Measurements from ENCODE around the gene GPR55. TPM values are rescaled to one million over a fixed set of nuclear protein-coding genes. Genes with fewer than 3 reads are reported as not detected.

Gene GPR55
- total and polyA plus RNA-seq, 7 donors: 0.01 to 0.32 (median 0.03) TPM; not detected in 4

DNA sequence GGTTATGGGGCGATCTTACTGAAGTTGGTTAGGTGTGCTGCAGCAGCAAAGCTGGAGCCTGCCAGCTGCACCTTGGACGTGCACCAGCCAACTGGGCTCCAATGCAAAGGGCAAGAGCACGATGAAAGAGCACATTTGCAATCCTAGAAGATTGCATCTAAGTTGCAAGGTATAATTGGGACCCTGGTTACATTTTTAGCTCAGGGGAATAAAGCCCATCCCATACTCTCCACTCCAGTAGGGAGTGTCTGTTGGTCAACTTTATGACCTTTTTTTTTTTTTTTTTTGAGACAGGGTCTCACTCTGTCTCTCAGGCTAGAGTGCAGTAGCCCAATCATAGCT lies 22.2 kb upstream of the GPR55 start:
- no peak for ATAC-seq
- WGBS, 3 donors: 75 to 84% (median 80%) methylated on average over 3 of the region's 3 CpGs
- Histone ChIP-seq H3K27me3 (ENCODE audit: insufficient read depth in 3 of 3, low read length in 2 of 3) (no peaks in the 10 kb centered on the region), H3K27ac (no peak overlapping the region), H3K9me3 (no peaks in the 10 kb centered on the region), H3K4me3 (no peak overlapping the region), H3K36me3 (ENCODE audit: insufficient read depth in 1 of 2, low read depth in 1 of 2) (no peaks in the 10 kb centered on the region), H3K4me1 (no peaks in the 10 kb centered on the region)
- no peak for DNase-seq
- TF ChIP-seq, protein P1, sequence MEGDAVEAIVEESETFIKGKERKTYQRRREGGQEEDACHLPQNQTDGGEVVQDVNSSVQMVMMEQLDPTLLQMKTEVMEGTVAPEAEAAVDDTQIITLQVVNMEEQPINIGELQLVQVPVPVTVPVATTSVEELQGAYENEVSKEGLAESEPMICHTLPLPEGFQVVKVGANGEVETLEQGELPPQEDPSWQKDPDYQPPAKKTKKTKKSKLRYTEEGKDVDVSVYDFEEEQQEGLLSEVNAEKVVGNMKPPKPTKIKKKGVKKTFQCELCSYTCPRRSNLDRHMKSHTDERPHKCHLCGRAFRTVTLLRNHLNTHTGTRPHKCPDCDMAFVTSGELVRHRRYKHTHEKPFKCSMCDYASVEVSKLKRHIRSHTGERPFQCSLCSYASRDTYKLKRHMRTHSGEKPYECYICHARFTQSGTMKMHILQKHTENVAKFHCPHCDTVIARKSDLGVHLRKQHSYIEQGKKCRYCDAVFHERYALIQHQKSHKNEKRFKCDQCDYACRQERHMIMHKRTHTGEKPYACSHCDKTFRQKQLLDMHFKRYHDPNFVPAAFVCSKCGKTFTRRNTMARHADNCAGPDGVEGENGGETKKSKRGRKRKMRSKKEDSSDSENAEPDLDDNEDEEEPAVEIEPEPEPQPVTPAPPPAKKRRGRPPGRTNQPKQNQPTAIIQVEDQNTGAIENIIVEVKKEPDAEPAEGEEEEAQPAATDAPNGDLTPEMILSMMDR (IDR thresholded peaks at IDR 0.05): no peak
- intact Hi-C loops (cut with DNase I): no loop called here

DNA sequence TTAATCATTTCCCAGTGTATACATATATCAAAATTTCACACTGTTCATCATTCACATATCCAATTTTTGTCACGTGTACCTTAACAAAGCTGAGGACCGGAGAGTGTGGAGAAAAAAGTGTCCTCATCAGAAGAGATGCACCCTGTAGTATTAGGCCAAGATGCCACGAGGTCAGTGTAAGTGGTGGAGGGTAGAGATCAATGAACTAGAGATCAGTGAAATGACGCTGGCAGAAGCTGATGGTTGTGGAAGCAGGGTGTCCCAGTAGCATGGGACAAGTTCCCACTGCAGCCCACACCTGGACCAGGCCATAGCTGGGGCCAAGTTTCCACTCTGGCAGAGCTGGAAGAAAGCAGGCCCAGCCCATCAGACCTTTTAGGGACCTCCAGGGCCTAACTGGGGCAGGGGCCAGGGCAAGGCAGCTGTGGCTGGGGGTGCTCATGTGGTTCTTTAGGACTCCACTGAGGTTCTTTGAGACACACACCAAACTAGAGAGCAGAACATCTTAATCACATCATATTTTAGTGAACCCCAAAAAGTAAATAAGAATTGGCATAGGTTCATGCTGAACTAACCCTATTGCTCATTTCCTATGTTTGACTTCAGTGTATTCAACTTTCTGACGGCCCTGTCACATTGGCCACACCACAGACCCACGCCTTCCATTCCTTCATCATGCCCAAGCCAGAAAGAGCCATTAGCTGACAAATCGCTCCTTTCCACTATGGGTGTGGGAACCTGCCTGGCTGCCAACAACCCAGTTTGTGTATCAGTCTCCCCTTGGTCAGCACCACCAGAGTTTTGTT lies 21.6 kb upstream of the GPR55 start:
- Histone ChIP-seq H3K9me3 (no peaks in the 10 kb centered on the region), H3K4me3 (no peak overlapping the region), H3K27me3 (ENCODE audit: insufficient read depth in 3 of 3, low read length in 2 of 3) (no peaks in the 10 kb centered on the region), H3K4me1 (no peaks in the 10 kb centered on the region), H3K36me3 (ENCODE audit: insufficient read depth in 1 of 2, low read depth in 1 of 2) (no peaks in the 10 kb centered on the region), H3K27ac (no peak overlapping the region)
- DNase-seq (no peak), ATAC-seq (no peak)
- TF ChIP-seq, protein P1 (IDR thresholded peaks at IDR 0.05): no peak
- intact Hi-C loops (cut with DNase I): no loop called here
- 77 to 85% (median 84%) methylated on average over 7 of the region's 7 CpGs for WGBS, 3 donors

DNA sequence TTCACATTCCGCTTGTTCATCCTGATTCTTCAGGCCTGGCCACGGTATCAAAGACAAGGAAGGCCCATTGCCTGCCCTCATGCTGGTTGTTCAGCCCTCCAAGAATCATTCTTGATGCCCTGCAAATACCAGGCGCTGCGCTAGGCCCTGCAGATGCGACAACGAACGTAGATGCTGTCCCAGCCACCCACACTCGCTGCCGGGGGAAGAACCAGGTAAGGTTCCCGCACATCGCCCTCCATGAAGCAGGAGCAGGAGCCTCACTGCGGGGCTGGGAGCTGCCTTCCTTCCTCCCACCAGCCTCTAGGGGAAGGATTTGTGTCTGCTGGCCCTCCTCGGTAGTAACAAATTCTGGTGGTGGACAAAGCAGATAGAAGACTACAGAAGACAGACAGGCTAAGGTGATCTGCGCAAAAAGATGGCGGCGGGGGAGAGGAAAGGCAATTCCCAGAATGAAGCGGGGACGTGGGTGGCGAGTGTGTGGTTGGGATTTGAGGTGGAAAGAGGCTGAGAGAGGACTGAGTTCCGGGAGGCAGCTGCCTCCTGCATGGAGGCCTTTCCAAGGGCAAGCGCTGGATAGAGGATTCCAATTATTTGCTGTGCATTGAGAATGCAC lies 19.8 kb upstream of the GPR55 start:
- no peak for DNase-seq
- no peaks in the 10 kb centered on the region for H3K4me1 ChIP-seq
- TF ChIP-seq, protein P1 (IDR thresholded peaks at IDR 0.05): no peak
- H3K27me3 ChIP-seq (ENCODE audit: insufficient read depth in 3 of 3, low read length in 2 of 3): peaks cover 0 to 2% (median 0%) of the 10 kb centered on the region in 3 donors
- H3K4me3 ChIP-seq: no peak overlapping the region
- intact Hi-C loops (cut with DNase I): no loop called here
- ATAC-seq: no peak
- no peaks in the 10 kb centered on the region for H3K9me3 ChIP-seq
- H3K27ac ChIP-seq: no peak overlapping the region
- 92 to 94% (median 93%) methylated on average over 21 of the region's 21 CpGs for WGBS, 3 donors
- H3K36me3 ChIP-seq (ENCODE audit: insufficient read depth in 1 of 2, low read depth in 1 of 2): no peaks in the 10 kb centered on the region

DNA sequence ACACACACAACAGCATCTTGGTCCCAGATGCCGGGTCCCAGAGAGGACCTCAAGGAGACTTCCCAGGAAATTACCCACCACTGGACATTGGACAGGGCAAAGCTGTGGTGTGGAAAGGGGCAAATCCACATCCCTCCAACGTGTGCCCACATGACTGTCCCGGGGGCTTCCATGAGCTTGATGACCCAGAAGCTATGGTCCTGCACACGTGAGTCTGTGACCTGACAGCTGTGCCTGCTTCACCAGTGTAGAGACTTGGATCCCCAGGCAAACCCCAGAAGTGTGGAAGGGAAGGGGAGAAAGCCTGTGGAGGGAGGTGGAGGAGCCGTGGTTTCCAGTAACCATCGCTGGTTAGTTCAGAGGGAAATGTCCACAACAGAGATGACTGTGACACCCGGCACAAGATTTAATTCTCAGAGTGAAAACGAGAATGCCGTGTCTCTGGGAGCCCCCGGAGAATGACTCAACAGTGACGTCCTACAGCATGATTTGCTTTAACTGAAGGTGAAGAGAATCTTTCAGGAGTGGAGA lies 19.1 kb upstream of the GPR55 start:
- Histone ChIP-seq H3K27me3 (ENCODE audit: insufficient read depth in 3 of 3, low read length in 2 of 3) (peaks cover 0 to 2% (median 0%) of the 10 kb centered on the region in 3 donors), H3K4me3 (no peak overlapping the region), H3K36me3 (ENCODE audit: insufficient read depth in 1 of 2, low read depth in 1 of 2) (no peaks in the 10 kb centered on the region), H3K27ac (no peak overlapping the region), H3K9me3 (no peaks in the 10 kb centered on the region), H3K4me1 (no peaks in the 10 kb centered on the region)
- intact Hi-C loops (cut with DNase I): no loop called here
- TF ChIP-seq, protein P1 (IDR thresholded peaks at IDR 0.05): no peak
- DNase-seq (no peak), ATAC-seq (no peak)
- WGBS, 3 donors: 74 to 85% (median 79%) methylated on average over 11 of the region's 11 CpGs
